Caco-2 (cell line): ENCODE data around the gene TMEFF2. TPM values are rescaled to one million over a fixed set of nuclear protein-coding genes. Genes with fewer than 3 reads are reported as not detected.

Experiments
- BruUV-seq: library from RNA; stranded (reverse); fragments of 400-500 nt; replicated peaks from 2 replicates; lab custom pipeline; 2021; lab: Mats Ljungman, UMichigan
- CTCF ChIA-PET: fragments of 300-600 bp; sonication (Branson Sonifier 250); formaldehyde crosslinking; loops from one replicate; lab custom pipeline; 2022; ENCODE audit warnings: antibody characterized with exemption; lab: Charles Lee
- POLR2A ChIA-PET: fragments of 300-600 bp; sonication (Branson Sonifier 250); formaldehyde crosslinking; loops from one replicate; lab custom pipeline; 2022; ENCODE audit warnings: antibody characterized with exemption; lab: Charles Lee
- DNase-seq, 2 experiments: peaks; one replicate each; pipeline versions ENCODE4 v3.0.0 to v3.0.0-alpha.2; 2020 to 2022
- H3K27me3 ChIP-seq: replicated peaks from 2 replicates; pipeline ENCODE4 v1.6.0; 2011; ENCODE audit warnings: low read length; ENCODE audit not compliant: control insufficient read depth, insufficient read depth
- H3K36me3 ChIP-seq: 2 replicates; pipeline ENCODE4 v1.5.1; 2011; ENCODE audit warnings: low read length; ENCODE audit not compliant: control insufficient read depth, insufficient read depth
- H3K4me1 ChIP-seq: fragments of 250-450 bp; sonication (Bioruptor Pico); 2 replicates; pipeline ENCODE4 v1.5.1; 2020; ENCODE audit warnings: mild to moderate bottlenecking
- H3K4me3 ChIP-seq: 2 replicates; pipeline ENCODE4 v1.5.1; 2011; ENCODE audit warnings: low read depth, mild to moderate bottlenecking, control low read depth, low read length
- H3K9me3 ChIP-seq: fragments of 250-450 bp; sonication (Bioruptor Pico); 2 replicates; pipeline ENCODE4 v1.5.1; 2020; ENCODE audit warnings: mild to moderate bottlenecking, moderate library complexity
- H3K27ac Mint-ChIP-seq: one replicate; pipeline ENCODE4 v1.8.0; 2022; ENCODE audit warnings: mixed read lengths; ENCODE audit not compliant: unreplicated experiment
- H3K27me3 Mint-ChIP-seq: one replicate; pipeline ENCODE4 v1.8.0; 2022; ENCODE audit warnings: mixed read lengths; ENCODE audit not compliant: insufficient read depth, unreplicated experiment
- H3K36me3 Mint-ChIP-seq: one replicate; pipeline ENCODE4 v1.8.0; 2022; ENCODE audit warnings: mild to moderate bottlenecking, mixed read lengths; ENCODE audit not compliant: insufficient read depth, unreplicated experiment
- H3K4me1 Mint-ChIP-seq: one replicate; pipeline ENCODE4 v1.8.0; 2022; ENCODE audit warnings: low read depth, mixed read lengths; ENCODE audit not compliant: unreplicated experiment
- H3K4me3 Mint-ChIP-seq: one replicate; pipeline ENCODE4 v1.8.0; 2022; ENCODE audit warnings: mild to moderate bottlenecking, moderate library complexity, mixed read lengths; ENCODE audit not compliant: unreplicated experiment
- H3K9me3 Mint-ChIP-seq: one replicate; pipeline ENCODE4 v1.8.0; 2022; ENCODE audit warnings: mixed read lengths; ENCODE audit not compliant: unreplicated experiment
- CTCF ChIP-seq, 2 experiments: fragments of 200-600 bp in 1 of 2; IDR thresholded peaks; 1 replicate in 1 of 2; 2 replicates in 1 of 2; pipeline versions ENCODE4 v1.5.1 to v1.8.0; 2011 to 2022; ENCODE audit warnings: antibody characterized with exemption in 1 of 2, control low read depth in 1 of 2, inconsistent platforms in 1 of 2, low read depth in 1 of 2, low read length in 1 of 2, mild to moderate bottlenecking in 1 of 2, moderate library complexity in 1 of 2; ENCODE audit not compliant: insufficient read depth in 1 of 2, severe bottlenecking in 1 of 2, unreplicated experiment in 1 of 2
- intact Hi-C: fragments of 100-400 bp; cut with micrococcal nuclease; formaldehyde crosslinking; loops from one replicate; pipeline ENCODE4 v1.10.0; 2022; ENCODE audit not compliant: unreplicated experiment
- total RNA-seq: library from RNA; stranded (reverse); gene quantifications from 2 replicates; pipeline ENCODE4 v1.2.3, GENCODE V29; 2022

TMEFF2 gene
- total RNA-seq, 1 experiment from 2014 or later: not detected

- peaks cover 4% of the 10 kb centered on the region for H3K27me3 Mint-ChIP-seq
- ChIA-PET CTCF (no interaction called here), POLR2A (no interaction called here)
- Histone ChIP-seq H3K9me3 (no peaks in the 10 kb centered on the region), H3K4me1 (no peaks in the 10 kb centered on the region), H3K4me3 (no peak overlapping the region), H3K27me3 (no peaks in the 10 kb centered on the region), H3K36me3 (no peaks in the 10 kb centered on the region)
- no peaks in the 10 kb centered on the region for H3K36me3 Mint-ChIP-seq
- no TSS peak for BruUV-seq
- H3K4me3 Mint-ChIP-seq: no peak overlapping the region
- TF ChIP-seq CTCF (IDR thresholded peaks at IDR 0.05; ENCODE audit: insufficient read depth in 1 of 2, low read depth in 1 of 2, low read length in 1 of 2, severe bottlenecking in 1 of 2, unreplicated experiment in 1 of 2): no peak
- DNase-seq: no peak
- H3K9me3 Mint-ChIP-seq: no peaks in the 10 kb centered on the region
- intact Hi-C loops: no loop called here
- H3K4me1 Mint-ChIP-seq: no peaks in the 10 kb centered on the region
- H3K27ac Mint-ChIP-seq: no peak overlapping the region
Measured at GRCh38 chr2:191920502-191920901, 274.2 kb downstream of the TMEFF2 start.

- H3K27me3 ChIP-seq: no peaks in the 10 kb centered on the region
- no peak for TF ChIP-seq CTCF (IDR thresholded peaks at IDR 0.05; ENCODE audit: insufficient read depth in 1 of 2, low read depth in 1 of 2, low read length in 1 of 2, severe bottlenecking in 1 of 2, unreplicated experiment in 1 of 2)
- Mint-ChIP-seq H3K27me3 (peaks cover 4% of the 10 kb centered on the region), H3K4me1 (no peaks in the 10 kb centered on the region), H3K4me3 (no peak overlapping the region), H3K27ac (no peak overlapping the region), H3K36me3 (no peaks in the 10 kb centered on the region), H3K9me3 (no peaks in the 10 kb centered on the region)
- intact Hi-C loops: no loop called here
- H3K9me3 ChIP-seq: no peaks in the 10 kb centered on the region
- BruUV-seq: no TSS peak
- CTCF ChIA-PET: interaction anchor here (0.7 kb wide), 1 partner anchor 70 kb away, joined by 3 read pairs; no protein-coding TSS in a partner anchor
- DNase-seq: no peak
- POLR2A ChIA-PET: no interaction called here
- H3K36me3 ChIP-seq: no peaks in the 10 kb centered on the region
- H3K4me3 ChIP-seq: no peak overlapping the region
- no peaks in the 10 kb centered on the region for H3K4me1 ChIP-seq
Measured at GRCh38 chr2:191917967-191918651, 276.6 kb downstream of the TMEFF2 start.

GRCh38 chr2:191917430-191917881 lies 277.3 kb downstream of the TMEFF2 start:
- Histone ChIP-seq H3K4me3 (no peak overlapping the region), H3K4me1 (no peaks in the 10 kb centered on the region), H3K9me3 (no peaks in the 10 kb centered on the region), H3K27me3 (no peaks in the 10 kb centered on the region), H3K36me3 (no peaks in the 10 kb centered on the region)
- intact Hi-C loops: no loop called here
- BruUV-seq: no TSS peak
- peaks cover 4% of the 10 kb centered on the region for H3K27me3 Mint-ChIP-seq
- no peaks in the 10 kb centered on the region for H3K4me1 Mint-ChIP-seq
- H3K4me3 Mint-ChIP-seq: no peak overlapping the region
- no peaks in the 10 kb centered on the region for H3K36me3 Mint-ChIP-seq
- ChIA-PET CTCF (no interaction called here), POLR2A (no interaction called here)
- H3K9me3 Mint-ChIP-seq: no peaks in the 10 kb centered on the region
- no peak overlapping the region for H3K27ac Mint-ChIP-seq
- no peak for TF ChIP-seq CTCF (IDR thresholded peaks at IDR 0.05; ENCODE audit: insufficient read depth in 1 of 2, low read depth in 1 of 2, low read length in 1 of 2, severe bottlenecking in 1 of 2, unreplicated experiment in 1 of 2)
- DNase-seq: no peak
